Hair follicle dermal papilla cell (primary cell): ENCODE results near the gene HIF1AN. TPM values are rescaled to one million over a fixed set of nuclear protein-coding genes. Genes with fewer than 3 reads are reported as not detected.

Experiments used
- total RNA-seq: library from RNA; depleted of rRNA; stranded (reverse); fragments of >200 nt; gene quantifications from 2 replicates; pipeline ENCODE4 v1.2.3, GENCODE V29; 2012

HIF1AN gene
- total RNA-seq = 9.9 and 11.2 TPM in 2 replicates

GRCh38 chr10:100535715-100536353, at the start of gene HIF1AN:
Gene HIF1AN, plus strand, starts transcription at chr10:100535943. Its CDS starts 16 bp downstream, at chr10:100535959.

DNA sequence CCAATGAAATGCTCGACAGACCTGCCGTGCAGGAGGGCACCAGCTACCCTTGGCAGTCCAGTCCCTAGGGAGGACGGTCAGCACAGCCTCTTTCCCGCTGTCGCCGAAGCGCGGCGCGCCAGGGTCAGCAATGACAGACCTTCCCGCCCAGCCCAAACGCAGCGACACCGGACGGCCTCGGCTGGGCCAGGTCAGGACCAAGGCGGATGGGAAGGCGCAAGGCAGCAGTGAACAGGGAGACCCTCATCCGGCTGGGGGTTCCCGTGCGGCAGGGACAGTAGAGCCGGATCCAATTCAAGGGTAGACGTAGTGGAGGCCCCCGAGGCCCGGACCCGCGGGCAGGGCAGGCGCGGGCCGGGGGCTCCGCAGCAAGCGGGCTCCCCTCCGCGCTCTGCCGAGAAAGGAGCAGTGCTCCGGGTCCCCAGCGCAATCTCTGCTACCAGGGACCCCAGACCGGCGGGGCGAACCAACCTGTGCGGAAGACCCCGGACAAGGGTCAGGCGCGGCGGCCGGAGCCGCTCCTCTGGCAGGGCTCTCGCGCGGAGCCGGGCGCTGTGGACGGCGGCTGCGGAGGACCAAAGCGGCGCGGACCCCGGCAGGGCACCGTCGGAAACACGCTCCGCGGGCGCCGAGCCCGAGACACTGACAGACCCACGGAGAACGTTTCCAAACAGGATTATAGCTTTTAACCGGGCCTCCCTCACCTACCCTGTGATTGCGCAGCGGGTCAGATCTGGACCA, 16.3 kb upstream of the HIF1AN start, which contains the start of gene SEC31B:
Gene SEC31B (minus strand): TSS at position 551 of the 741 bp plus-strand sequence. CDS start 2,909 bp downstream, outside the sequence.

GRCh38 chr10:100529475-100530298, 6.1 kb upstream of the HIF1AN start, which contains the start of gene NDUFB8:
Gene NDUFB8, minus strand, starts transcription at chr10:100529871. Its CDS starts 20 bp downstream, at chr10:100529851.

Other genes with a start within 250 kb of the HIF1AN start
- gene BLOC1S2, start 249.3 kb upstream of the HIF1AN start, total RNA-seq = 20.4 and 33.2 TPM in 2 replicates
- gene PKD2L1, start 205.7 kb upstream of the HIF1AN start, total RNA-seq = not detected in 2 replicates
- gene SCD, start 188.7 kb upstream of the HIF1AN start, total RNA-seq = 856 and 1,449 TPM in 2 replicates
- not detected in 2 replicates for gene WNT8B, start 72.9 kb upstream of the HIF1AN start, total RNA-seq
- gene SEC31B, start 16.1 kb upstream of the HIF1AN start, total RNA-seq = 5.1 and 7.1 TPM in 2 replicates
- 81.3 and 86.6 TPM in 2 replicates for gene NDUFB8, start 6.1 kb upstream of the HIF1AN start, total RNA-seq
- not detected in 2 replicates for gene PAX2, start 209.6 kb downstream of the HIF1AN start, total RNA-seq